IPS-NIHi7 (cell line): Measurements from ENCODE around the gene CD247.
A peak's percentile ranks its signal among the peaks of the same experiment; 100 is the strongest.
"Not testable (repeated sequence)": the region's sequence is repeated elsewhere in the genome, so short reads cannot be mapped to it uniquely, and the experiment has no call there.

ENCODE experiments used
- DNase-seq: peaks from one replicate; pipeline ENCODE4 v3.0.0; 2012; ENCODE audit warnings: mixed read lengths; ENCODE audit errors: extremely low spot score

CD247 gene

GRCh38 chr1:167518331-167518700, at the start of gene CD247:
CD247 (minus strand) TSS chr1:167518529; CDS start chr1:167518465, 64 bp downstream.
- DNase-seq, result no peak

GRCh38 chr1:167567663-167568062, 49.3 kb upstream of the CD247 start:
- no peak for DNase-seq

GRCh38 chr1:167566766-167567165, 48.4 kb upstream of the CD247 start:
- DNase-seq, result no peak

- DNase-seq, result no peak
These were observed 47.6 kb upstream of the CD247 start for GRCh38 chr1:167565922-167566321.

- DNase-seq, result no peak
These were observed 46.4 kb upstream of the CD247 start for GRCh38 chr1:167564612-167565270.

GRCh38 chr1:167563579-167564246, 45.4 kb upstream of the CD247 start:
- no peak for DNase-seq

- DNase-seq, result no peak
These were observed 44.4 kb upstream of the CD247 start for GRCh38 chr1:167562702-167563101.

GRCh38 chr1:167561753-167562152, 43.4 kb upstream of the CD247 start:
- no peak for DNase-seq

GRCh38 chr1:167555971-167556714, 37.8 kb upstream of the CD247 start:
- peak; percentile 70 for DNase-seq

- DNase-seq, result not testable (repeated sequence)
These were observed 36.7 kb upstream of the CD247 start for GRCh38 chr1:167555072-167555471.

- DNase-seq, result no peak
These were observed 35.9 kb upstream of the CD247 start for GRCh38 chr1:167554028-167554779.

- peak; percentile 99 for DNase-seq
These were observed 35.1 kb upstream of the CD247 start, which contains the start of gene CREG1 for GRCh38 chr1:167553136-167554027. CREG1 (minus strand) TSS chr1:167553762.

GRCh38 chr1:167551362-167551761, 33.0 kb upstream of the CD247 start:
- DNase-seq, result no peak

GRCh38 chr1:167548059-167548932, 30.0 kb upstream of the CD247 start:
- DNase-seq, result no peak

GRCh38 chr1:167546935-167547334, 28.6 kb upstream of the CD247 start:
- no peak for DNase-seq

- no peak for DNase-seq
These were observed 27.0 kb upstream of the CD247 start for GRCh38 chr1:167545349-167545748.

- no peak for DNase-seq
These were observed 26.2 kb upstream of the CD247 start for GRCh38 chr1:167544447-167545093.

GRCh38 chr1:167543199-167543990, 25.1 kb upstream of the CD247 start:
- DNase-seq, result no peak
